ENCODE measurements around the gene NEU3.
"Not testable (repeated sequence)": the region's sequence is repeated elsewhere in the genome, so short reads cannot be mapped to it uniquely, and the experiment has no call there.

NEU3 gene

DNA sequence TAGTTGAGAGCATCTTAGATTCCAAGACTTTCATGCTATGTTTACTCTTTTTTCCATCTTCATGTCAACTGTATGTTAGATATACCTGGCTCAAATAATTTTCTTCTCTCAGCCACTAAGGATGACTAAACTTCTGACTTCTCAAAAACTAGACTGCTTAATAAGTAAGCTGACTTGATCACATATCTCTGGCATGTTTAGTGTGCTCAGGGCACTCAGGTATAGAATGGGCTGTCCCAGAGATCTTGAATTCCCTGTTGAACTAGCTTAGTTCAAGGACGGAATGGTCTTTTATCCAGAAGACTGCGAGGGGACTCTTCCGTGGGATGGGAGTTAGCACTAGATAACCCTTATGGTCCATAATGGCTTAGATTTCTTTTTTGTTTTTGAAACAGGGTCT lies 13.0 kb downstream of the NEU3 start:
- no peaks in the 10 kb centered on the region for H3K9me3 Mint-ChIP-seq
- H3K27ac Mint-ChIP-seq: peak overlapping the region; percentile 61
- intact Hi-C loops (cut with micrococcal nuclease): no loop called here
- peaks cover 18% of the 10 kb centered on the region for H3K4me1 Mint-ChIP-seq (ENCODE audit: low read depth)
- H3K27me3 Mint-ChIP-seq: no peaks in the 10 kb centered on the region
- H3K36me3 Mint-ChIP-seq (ENCODE audit: low read depth): peaks cover 68% of the 10 kb centered on the region
- H3K4me3 Mint-ChIP-seq: no peak overlapping the region

- peaks cover 68% of the 10 kb centered on the region for H3K36me3 Mint-ChIP-seq (ENCODE audit: low read depth)
- H3K27me3 Mint-ChIP-seq: no peaks in the 10 kb centered on the region
- peaks cover 18% of the 10 kb centered on the region for H3K4me1 Mint-ChIP-seq (ENCODE audit: low read depth)
- intact Hi-C loops (cut with micrococcal nuclease): no loop called here
- H3K27ac Mint-ChIP-seq: peak overlapping the region; percentile 61
- H3K4me3 Mint-ChIP-seq: no peak overlapping the region
- no peaks in the 10 kb centered on the region for H3K9me3 Mint-ChIP-seq
Measured at GRCh38 chr11:75002516-75002915, 13.8 kb downstream of the NEU3 start.

DNA sequence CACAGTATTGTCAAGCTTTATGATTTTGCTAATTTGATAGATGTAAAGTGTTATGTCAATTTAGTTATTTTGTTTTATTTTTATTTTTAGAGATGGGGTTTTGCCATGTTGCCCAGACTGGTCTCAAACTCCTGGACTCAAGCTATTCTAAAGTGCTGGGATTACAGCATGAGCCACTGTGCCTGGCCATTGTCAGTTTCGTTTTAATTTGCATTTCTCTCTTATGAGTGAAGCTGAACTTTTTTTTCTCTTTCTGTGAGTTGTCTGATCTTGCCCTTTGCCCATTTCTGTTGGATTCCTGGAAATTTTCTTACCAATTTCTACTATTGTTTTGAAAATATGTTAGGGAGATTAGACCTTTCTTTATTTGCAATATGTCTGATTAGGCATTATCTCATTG lies 15.5 kb downstream of the NEU3 start:
- H3K4me3 Mint-ChIP-seq: no peak overlapping the region
- no peak overlapping the region for H3K27ac Mint-ChIP-seq
- H3K9me3 Mint-ChIP-seq: no peaks in the 10 kb centered on the region
- H3K36me3 Mint-ChIP-seq (ENCODE audit: low read depth): peaks cover 69% of the 10 kb centered on the region
- intact Hi-C loops (cut with micrococcal nuclease): no loop called here
- H3K4me1 Mint-ChIP-seq (ENCODE audit: low read depth): peaks cover 18% of the 10 kb centered on the region
- no peaks in the 10 kb centered on the region for H3K27me3 Mint-ChIP-seq

DNA sequence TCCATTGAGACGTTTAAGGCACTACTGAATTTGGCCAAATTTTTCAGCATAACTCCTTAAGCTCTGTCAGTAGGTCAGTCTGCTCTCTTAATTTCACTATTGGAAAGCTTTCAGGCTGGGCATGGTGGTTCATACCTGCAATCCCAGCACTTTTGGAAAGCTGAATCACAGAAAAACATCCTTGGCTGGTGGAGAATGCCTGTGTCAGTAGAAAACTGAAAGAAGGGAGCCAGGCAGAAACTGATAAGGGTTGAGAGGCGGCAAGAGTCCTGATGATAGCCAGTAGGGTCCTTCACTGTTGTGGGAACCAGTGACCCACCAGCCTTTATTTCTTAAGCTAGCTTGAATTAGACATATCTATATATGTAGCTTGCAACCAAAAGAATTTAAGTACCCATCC lies 22.6 kb downstream of the NEU3 start:
- Mint-ChIP-seq H3K27me3 (no peaks in the 10 kb centered on the region), H3K36me3 (ENCODE audit: low read depth) (peaks cover 95% of the 10 kb centered on the region), H3K9me3 (no peaks in the 10 kb centered on the region), H3K4me3 (no peak overlapping the region), H3K4me1 (ENCODE audit: low read depth) (peaks cover 5% of the 10 kb centered on the region), H3K27ac (no peak overlapping the region)
- intact Hi-C loops (cut with micrococcal nuclease): no loop called here

DNA sequence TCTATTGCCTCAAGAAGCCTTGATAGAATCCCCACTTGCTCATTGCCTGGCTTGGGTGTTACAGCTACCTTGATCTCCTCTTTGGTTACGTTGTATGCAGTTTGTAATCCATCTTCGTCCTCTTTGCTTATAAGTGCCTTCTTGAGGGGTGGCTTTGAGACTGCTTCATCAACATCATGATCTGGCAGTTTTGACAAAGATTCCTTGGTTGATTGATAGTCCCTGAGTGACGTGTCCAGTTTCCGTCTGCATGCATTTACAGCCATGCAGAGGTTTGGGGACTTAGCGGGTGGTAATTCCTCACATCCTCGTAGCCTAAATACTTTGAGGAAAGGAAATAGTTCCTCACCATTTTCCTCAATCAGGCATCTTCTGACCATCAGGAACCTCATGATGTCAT lies 23.1 kb downstream of the NEU3 start:
- no peaks in the 10 kb centered on the region for H3K9me3 Mint-ChIP-seq
- H3K36me3 Mint-ChIP-seq (ENCODE audit: low read depth): peaks cover 95% of the 10 kb centered on the region
- H3K4me1 Mint-ChIP-seq (ENCODE audit: low read depth): peaks cover 5% of the 10 kb centered on the region
- H3K27me3 Mint-ChIP-seq: no peaks in the 10 kb centered on the region
- no peak overlapping the region for H3K27ac Mint-ChIP-seq
- H3K4me3 Mint-ChIP-seq: no peak overlapping the region
- intact Hi-C loops (cut with micrococcal nuclease): no loop called here

- no peak overlapping the region for H3K4me3 Mint-ChIP-seq
- no peak overlapping the region for H3K27ac Mint-ChIP-seq
- intact Hi-C loops (cut with micrococcal nuclease): no loop called here
- no peaks in the 10 kb centered on the region for H3K27me3 Mint-ChIP-seq
- H3K36me3 Mint-ChIP-seq (ENCODE audit: low read depth): peaks cover 87% of the 10 kb centered on the region
- no peaks in the 10 kb centered on the region for H3K9me3 Mint-ChIP-seq
- H3K4me1 Mint-ChIP-seq (ENCODE audit: low read depth): peaks cover 5% of the 10 kb centered on the region
Measured at GRCh38 chr11:75013051-75013450, 24.3 kb downstream of the NEU3 start.

DNA sequence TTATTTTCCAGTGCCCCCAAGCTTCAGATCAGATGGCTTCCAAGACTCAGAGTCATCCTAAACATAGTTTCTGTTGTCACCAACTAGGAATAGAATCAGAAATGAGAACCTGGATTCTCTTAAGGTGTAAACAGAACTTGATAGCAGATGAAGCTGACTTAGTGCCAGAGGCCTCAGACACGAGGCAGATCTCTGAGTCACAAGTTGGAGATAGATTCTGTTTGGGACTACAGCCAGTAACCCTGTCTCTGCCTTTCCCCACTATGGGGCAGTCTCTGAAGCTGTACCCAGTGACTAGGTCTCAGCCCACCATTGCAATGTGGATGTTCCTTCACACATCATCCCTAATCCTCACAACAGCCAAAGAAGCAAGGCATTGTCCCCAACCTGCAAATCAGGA lies 25.4 kb downstream of the NEU3 start:
- intact Hi-C loops (cut with micrococcal nuclease): no loop called here
- H3K9me3 Mint-ChIP-seq: no peaks in the 10 kb centered on the region
- peaks cover 86% of the 10 kb centered on the region for H3K36me3 Mint-ChIP-seq (ENCODE audit: low read depth)
- no peak overlapping the region for H3K27ac Mint-ChIP-seq
- H3K4me1 Mint-ChIP-seq (ENCODE audit: low read depth): peaks cover 5% of the 10 kb centered on the region
- no peaks in the 10 kb centered on the region for H3K27me3 Mint-ChIP-seq
- no peak overlapping the region for H3K4me3 Mint-ChIP-seq

DNA sequence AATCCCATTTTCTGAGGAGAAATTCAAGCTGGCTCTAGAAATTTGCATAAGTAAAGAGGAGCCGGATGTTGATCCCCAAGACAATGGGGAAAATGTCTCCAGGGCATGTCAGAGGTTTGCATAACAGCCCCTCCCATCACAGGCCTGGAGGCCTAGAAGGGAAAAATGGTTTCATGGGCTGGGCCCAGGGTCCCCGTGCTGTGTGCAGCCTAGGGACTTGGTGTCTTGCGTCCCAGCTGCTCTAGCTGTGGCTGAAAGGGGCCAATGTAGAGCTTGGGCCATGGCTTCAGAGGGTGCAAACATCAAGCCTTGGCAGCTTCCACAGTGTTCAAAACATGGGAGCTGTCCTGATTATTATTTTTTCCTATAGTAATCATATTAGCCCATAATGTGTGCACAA lies 30.5 kb downstream of the NEU3 start:
- H3K4me3 Mint-ChIP-seq; intact Hi-C loops (cut with micrococcal nuclease); H3K9me3 Mint-ChIP-seq; H3K27ac Mint-ChIP-seq; H3K27me3 Mint-ChIP-seq; H3K4me1 Mint-ChIP-seq (ENCODE audit: low read depth): not testable (repeated sequence)
- peaks cover 40% of the 10 kb centered on the region for H3K36me3 Mint-ChIP-seq (ENCODE audit: low read depth)

GRCh38 chr11:75020328-75020727 lies 31.6 kb downstream of the NEU3 start:
- not testable (repeated sequence) for H3K4me1 Mint-ChIP-seq (ENCODE audit: low read depth); H3K9me3 Mint-ChIP-seq; H3K4me3 Mint-ChIP-seq; H3K27ac Mint-ChIP-seq; H3K27me3 Mint-ChIP-seq
- intact Hi-C loops (cut with micrococcal nuclease): loop anchor here (5.0 kb wide), 1 partner anchor 122 kb away; no protein-coding TSS in a partner anchor
- peaks cover 29% of the 10 kb centered on the region for H3K36me3 Mint-ChIP-seq (ENCODE audit: low read depth)

GRCh38 chr11:75022296-75022695 lies 33.6 kb downstream of the NEU3 start:
- no peaks in the 10 kb centered on the region for H3K9me3 Mint-ChIP-seq
- no peak overlapping the region for H3K27ac Mint-ChIP-seq
- intact Hi-C loops (cut with micrococcal nuclease): loop anchor here (5.0 kb wide), 1 partner anchor 120 kb away; no protein-coding TSS in a partner anchor
- H3K36me3 Mint-ChIP-seq (ENCODE audit: low read depth): peaks cover 11% of the 10 kb centered on the region
- no peaks in the 10 kb centered on the region for H3K27me3 Mint-ChIP-seq
- H3K4me1 Mint-ChIP-seq (ENCODE audit: low read depth): no peaks in the 10 kb centered on the region
- H3K4me3 Mint-ChIP-seq: no peak overlapping the region

GRCh38 chr11:75022759-75023396 lies 34.1 kb downstream of the NEU3 start:
- intact Hi-C loops (cut with micrococcal nuclease): loop anchor here (1.0 to 5.0 kb wide), 2 partner anchors 119 to 225 kb away; no protein-coding TSS in a partner anchor
- H3K27ac Mint-ChIP-seq: no peak overlapping the region
- no peaks in the 10 kb centered on the region for H3K27me3 Mint-ChIP-seq
- H3K4me3 Mint-ChIP-seq: no peak overlapping the region
- no peaks in the 10 kb centered on the region for H3K9me3 Mint-ChIP-seq
- no peaks in the 10 kb centered on the region for H3K4me1 Mint-ChIP-seq (ENCODE audit: low read depth)
- H3K36me3 Mint-ChIP-seq (ENCODE audit: low read depth): peaks cover 11% of the 10 kb centered on the region

GRCh38 chr11:75023446-75024067 lies 34.8 kb downstream of the NEU3 start:
- Mint-ChIP-seq H3K9me3 (no peaks in the 10 kb centered on the region), H3K4me1 (ENCODE audit: low read depth) (no peaks in the 10 kb centered on the region), H3K36me3 (ENCODE audit: low read depth) (peaks cover 5% of the 10 kb centered on the region), H3K4me3 (no peak overlapping the region), H3K27me3 (no peaks in the 10 kb centered on the region), H3K27ac (no peak overlapping the region)
- intact Hi-C loops (cut with micrococcal nuclease): loop anchor here (1.0 to 5.0 kb wide), 2 partner anchors 119 to 225 kb away; no protein-coding TSS in a partner anchor

DNA sequence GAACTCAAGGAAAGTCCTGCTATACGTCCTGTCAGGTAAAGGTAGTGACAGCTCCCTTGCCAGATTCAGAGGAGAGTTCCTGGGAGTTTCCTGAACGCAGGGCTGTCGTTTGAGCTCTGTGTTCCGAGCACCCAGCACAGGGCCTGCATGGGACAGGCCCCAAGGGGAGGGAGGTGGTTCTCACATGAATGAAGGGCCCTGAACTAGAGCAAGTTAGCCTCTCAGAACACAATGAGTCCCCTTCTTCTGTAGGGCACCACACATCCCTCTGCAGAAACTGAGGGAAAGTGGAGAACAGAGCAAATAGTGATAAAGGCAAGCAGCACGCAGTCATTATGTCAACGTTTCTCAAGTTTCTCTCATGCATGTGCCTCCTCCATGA lies 35.3 kb downstream of the NEU3 start:
- no peaks in the 10 kb centered on the region for H3K9me3 Mint-ChIP-seq
- no peak overlapping the region for H3K4me3 Mint-ChIP-seq
- H3K27me3 Mint-ChIP-seq: no peaks in the 10 kb centered on the region
- H3K36me3 Mint-ChIP-seq (ENCODE audit: low read depth): no peaks in the 10 kb centered on the region
- H3K27ac Mint-ChIP-seq: no peak overlapping the region
- intact Hi-C loops (cut with micrococcal nuclease): loop anchor here (5.0 kb wide), 1 partner anchor 118 kb away; no protein-coding TSS in a partner anchor
- H3K4me1 Mint-ChIP-seq (ENCODE audit: low read depth): no peaks in the 10 kb centered on the region

GRCh38 chr11:75024764-75025211 lies 36.1 kb downstream of the NEU3 start:
- intact Hi-C loops (cut with micrococcal nuclease): loop anchor here (5.0 kb wide), 1 partner anchor 118 kb away; no protein-coding TSS in a partner anchor
- Mint-ChIP-seq H3K36me3 (ENCODE audit: low read depth) (no peaks in the 10 kb centered on the region), H3K4me3 (no peak overlapping the region), H3K9me3 (no peaks in the 10 kb centered on the region), H3K27ac (no peak overlapping the region), H3K27me3 (no peaks in the 10 kb centered on the region), H3K4me1 (ENCODE audit: low read depth) (no peaks in the 10 kb centered on the region)

All from dendritic cell treated with granulocyte-macrophage colony-stimulating factor and Interleukin-4, amounts not matched to agents 40 ng/mL and 50 ng/mL, for 4 days (primary cell).